HG03097 (cell line): ENCODE measurements around the gene FAM53A.

Experiments
- ATAC-seq: cut with Tn5 transposase; IDR thresholded peaks from one replicate; pipeline ENCODE4 v1.9.1; 2021; ENCODE audit not compliant: unreplicated experiment, low FRiP score

The FAM53A gene

GRCh38 chr4:1626151-1626550 is 58.0 kb downstream of the FAM53A start:
- no peak for ATAC-seq

- ATAC-seq: no peak
Observed at GRCh38 chr4:1625600-1626138, 58.4 kb downstream of the FAM53A start.

GRCh38 chr4:1624519-1624910 is 59.6 kb downstream of the FAM53A start:
- ATAC-seq: no peak

- no peak for ATAC-seq
Observed at GRCh38 chr4:1623821-1624518, 60.1 kb downstream of the FAM53A start.

GRCh38 chr4:1623400-1623799 is 60.7 kb downstream of the FAM53A start:
- ATAC-seq: no peak

- ATAC-seq: no peak
Observed at GRCh38 chr4:1622956-1623355, 61.2 kb downstream of the FAM53A start.

- ATAC-seq: no peak
Observed at GRCh38 chr4:1622238-1622637, 61.9 kb downstream of the FAM53A start.

- no peak for ATAC-seq
Observed at GRCh38 chr4:1621526-1621925, 62.6 kb downstream of the FAM53A start.

GRCh38 chr4:1619151-1619672 is 64.9 kb downstream of the FAM53A start:
- no peak for ATAC-seq

- no peak for ATAC-seq
Observed at GRCh38 chr4:1618438-1618837, 65.7 kb downstream of the FAM53A start.

GRCh38 chr4:1616557-1616930 is 67.6 kb downstream of the FAM53A start:
- no peak for ATAC-seq

- no peak for ATAC-seq
Observed at GRCh38 chr4:1615786-1616556, 68.1 kb downstream of the FAM53A start.

- ATAC-seq: no peak
Observed at GRCh38 chr4:1614854-1615595, 69.1 kb downstream of the FAM53A start.

- no peak for ATAC-seq
Observed at GRCh38 chr4:1614502-1614853, 69.6 kb downstream of the FAM53A start.

GRCh38 chr4:1614049-1614448 is 70.1 kb downstream of the FAM53A start:
- ATAC-seq: no peak

GRCh38 chr4:1613099-1613495 is 71.0 kb downstream of the FAM53A start:
- no peak for ATAC-seq

GRCh38 chr4:1612278-1613098 is 71.6 kb downstream of the FAM53A start:
- no peak for ATAC-seq

- ATAC-seq: no peak
Observed at GRCh38 chr4:1611501-1611870, 72.6 kb downstream of the FAM53A start.

GRCh38 chr4:1610791-1611500 is 73.2 kb downstream of the FAM53A start:
- ATAC-seq: no peak
